HG02678 (cell line): Measurements from ENCODE around the gene KLHL29.

Experiments used
- ATAC-seq: cut with Tn5 transposase; IDR thresholded peaks from one replicate; pipeline ENCODE4 v1.9.1; 2021; ENCODE audit warnings: mild to moderate bottlenecking, moderate library complexity; ENCODE audit not compliant: unreplicated experiment

The KLHL29 gene

GRCh38 chr2:23622466-23622865 is 237.5 kb downstream of the KLHL29 start:
- ATAC-seq = no peak

GRCh38 chr2:23622966-23623675 is 238.1 kb downstream of the KLHL29 start:
- no peak for ATAC-seq

DNA sequence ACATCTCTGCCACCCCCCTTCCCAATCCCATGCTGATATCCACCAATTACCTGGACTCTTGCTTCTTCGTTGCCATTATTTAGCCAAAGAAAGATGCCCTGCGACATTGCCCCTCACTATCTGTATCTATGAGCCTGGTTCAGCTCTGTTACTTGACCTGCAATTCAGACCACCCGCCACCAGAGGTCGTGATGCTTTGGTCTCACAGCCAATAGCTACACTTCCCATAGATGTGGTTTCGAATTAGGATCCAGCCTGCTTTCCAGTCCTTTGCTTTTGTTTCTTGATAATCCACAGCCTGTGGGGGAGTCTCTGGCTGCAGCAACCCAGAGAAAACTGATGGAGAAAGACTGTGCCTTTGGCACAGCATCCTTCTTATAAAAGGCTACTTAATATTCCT is 239.4 kb downstream of the KLHL29 start:
- ATAC-seq = no peak

- ATAC-seq = no peak
Observed at GRCh38 chr2:23624915-23625314, 239.9 kb downstream of the KLHL29 start.

DNA sequence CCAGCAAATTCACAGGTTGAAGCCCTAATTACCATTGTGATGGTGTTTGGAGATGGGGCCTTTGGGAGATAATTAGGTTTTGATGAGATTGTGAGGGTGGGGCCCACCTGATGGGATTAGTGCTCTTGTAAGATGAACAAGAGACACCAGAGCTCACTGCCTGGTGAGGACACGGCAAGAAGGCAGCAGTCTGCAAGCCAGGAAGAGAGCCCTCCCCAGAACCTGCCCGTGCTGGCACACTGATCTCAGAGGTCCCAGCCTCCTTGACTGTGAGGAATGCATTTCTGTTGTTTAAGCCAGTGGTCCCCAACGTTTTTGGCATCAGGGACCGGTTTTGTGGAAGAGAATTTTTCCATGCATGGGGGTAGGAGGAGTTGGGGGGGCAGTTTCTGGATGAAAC is 240.7 kb downstream of the KLHL29 start:
- ATAC-seq = no peak

- ATAC-seq = no peak
Observed at GRCh38 chr2:23626701-23627230, 241.8 kb downstream of the KLHL29 start.

- no peak for ATAC-seq
Observed at GRCh38 chr2:23627236-23628009, 242.4 kb downstream of the KLHL29 start.

DNA sequence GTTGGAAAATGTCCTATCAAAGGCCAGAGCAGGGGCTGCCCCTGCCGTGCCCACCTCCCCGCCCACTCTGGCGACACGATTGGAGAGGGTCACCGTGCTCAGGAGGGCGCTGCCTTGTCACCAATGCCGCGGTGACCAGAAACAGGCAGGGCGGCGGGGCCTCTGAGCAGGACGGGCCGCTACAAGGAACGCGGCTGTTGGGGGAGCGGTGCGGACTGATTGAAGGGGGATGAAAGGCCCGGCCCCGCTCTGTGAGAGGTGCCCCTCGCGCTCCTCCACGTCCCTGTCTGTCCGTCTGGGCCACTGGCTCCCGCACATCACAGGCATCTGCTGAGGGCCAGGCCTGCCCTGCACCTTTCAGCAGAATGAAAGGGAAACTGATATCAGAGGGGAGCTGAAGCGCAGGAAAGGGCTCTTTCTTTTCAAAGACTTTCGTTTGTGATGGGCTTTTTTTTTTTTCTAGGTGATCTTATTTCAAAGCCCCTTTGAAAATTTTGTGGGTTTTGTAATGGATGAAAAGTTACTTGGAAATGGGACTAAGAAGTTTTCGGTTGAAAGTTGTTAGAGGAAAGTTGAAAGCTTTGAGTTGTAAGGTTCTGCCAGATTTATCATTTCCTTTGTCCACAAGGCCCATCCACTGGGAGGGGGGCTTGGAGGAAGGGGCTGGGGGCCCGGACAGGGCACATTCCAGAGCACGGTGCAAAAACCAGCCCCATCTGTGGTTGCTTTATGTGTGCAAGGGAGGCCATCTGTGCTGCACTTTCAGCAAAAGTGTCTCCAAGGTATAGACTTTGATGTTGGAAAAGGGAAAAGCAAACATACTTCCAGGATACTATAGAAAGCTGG is 244.2 kb downstream of the KLHL29 start:
- ATAC-seq = no peak

DNA sequence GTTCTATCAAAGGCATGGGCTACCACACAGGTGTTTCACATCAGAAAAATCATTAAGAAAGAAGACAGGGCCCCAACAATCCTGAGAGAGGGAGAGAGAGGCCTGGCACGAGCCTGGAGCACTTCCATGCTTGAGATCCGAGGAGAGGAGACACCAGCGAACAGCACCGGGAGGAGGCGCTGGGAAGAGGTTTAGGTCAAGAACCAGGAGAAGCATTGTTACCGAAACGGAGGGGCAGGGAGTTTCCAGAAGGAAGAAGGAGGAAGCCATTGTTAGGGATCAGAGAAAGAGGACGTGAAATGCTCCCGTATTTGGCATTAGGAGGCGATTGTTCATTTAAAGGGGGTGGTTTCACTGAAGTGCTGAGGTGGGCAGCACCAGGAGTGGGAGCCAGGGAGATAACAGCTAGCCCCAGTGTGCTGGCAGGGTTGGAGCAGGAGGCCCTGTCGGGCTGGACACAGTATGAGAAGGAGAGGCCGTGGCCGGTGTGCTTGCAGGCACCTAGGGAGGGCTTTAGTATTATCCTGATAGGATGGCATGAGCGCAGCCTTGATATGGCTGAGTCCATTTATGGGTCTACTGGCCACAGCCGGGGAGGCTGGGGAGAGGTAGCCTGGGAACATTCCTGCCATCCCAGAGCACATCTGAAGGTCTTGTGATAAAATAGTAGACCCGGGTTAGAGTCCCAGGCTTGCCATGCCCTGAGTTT is 244.9 kb downstream of the KLHL29 start:
- no peak for ATAC-seq

GRCh38 chr2:23630961-23631360 is 246.0 kb downstream of the KLHL29 start:
- no peak for ATAC-seq

GRCh38 chr2:23631389-23631788 is 246.4 kb downstream of the KLHL29 start:
- ATAC-seq = no peak

DNA sequence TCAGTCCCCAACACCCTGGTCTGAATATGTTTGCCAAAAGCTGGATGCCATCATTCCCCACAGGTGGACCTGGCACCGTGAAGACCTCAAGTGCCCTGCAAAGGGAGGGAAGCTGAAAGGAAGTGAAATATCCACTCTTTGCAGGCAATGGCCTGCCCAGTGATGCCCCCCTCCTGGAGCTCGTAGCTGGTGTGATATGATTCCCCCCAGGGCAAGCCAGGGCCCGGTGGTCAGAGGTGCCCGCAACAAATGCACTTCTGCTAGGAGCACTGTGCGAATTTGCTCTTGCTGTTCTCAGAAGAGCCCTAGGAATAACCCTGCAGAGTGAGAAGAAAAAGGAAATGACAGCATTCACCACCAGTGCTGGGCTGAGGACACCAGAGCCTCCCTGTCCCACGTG is 247.4 kb downstream of the KLHL29 start:
- no peak for ATAC-seq

- ATAC-seq = no peak
Observed at GRCh38 chr2:23632831-23633395, 247.9 kb downstream of the KLHL29 start.

DNA sequence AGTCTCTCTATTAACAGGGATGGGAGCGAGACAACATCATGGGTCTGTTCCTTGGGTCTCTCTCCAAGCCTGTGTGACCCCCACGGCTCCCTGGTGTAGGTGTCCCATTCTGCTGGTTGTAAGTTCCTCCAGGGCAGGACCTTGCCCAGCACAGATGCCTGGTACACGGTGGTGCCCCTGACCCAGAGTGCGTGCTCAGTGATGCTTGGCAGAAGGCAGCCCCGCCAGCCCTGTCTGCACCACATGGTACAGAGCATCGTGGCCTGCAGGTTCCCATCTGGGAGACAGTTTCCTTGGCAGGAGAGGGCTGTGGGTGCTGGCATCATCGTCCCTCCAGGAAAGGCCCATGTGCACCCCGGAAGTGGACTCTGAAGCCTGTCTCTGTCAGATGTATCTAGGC is 249.0 kb downstream of the KLHL29 start:
- no peak for ATAC-seq

GRCh38 chr2:23635442-23636340 is 250.7 kb downstream of the KLHL29 start:
- ATAC-seq = no peak

- no peak for ATAC-seq
Observed at GRCh38 chr2:23636426-23636825, 251.4 kb downstream of the KLHL29 start.

DNA sequence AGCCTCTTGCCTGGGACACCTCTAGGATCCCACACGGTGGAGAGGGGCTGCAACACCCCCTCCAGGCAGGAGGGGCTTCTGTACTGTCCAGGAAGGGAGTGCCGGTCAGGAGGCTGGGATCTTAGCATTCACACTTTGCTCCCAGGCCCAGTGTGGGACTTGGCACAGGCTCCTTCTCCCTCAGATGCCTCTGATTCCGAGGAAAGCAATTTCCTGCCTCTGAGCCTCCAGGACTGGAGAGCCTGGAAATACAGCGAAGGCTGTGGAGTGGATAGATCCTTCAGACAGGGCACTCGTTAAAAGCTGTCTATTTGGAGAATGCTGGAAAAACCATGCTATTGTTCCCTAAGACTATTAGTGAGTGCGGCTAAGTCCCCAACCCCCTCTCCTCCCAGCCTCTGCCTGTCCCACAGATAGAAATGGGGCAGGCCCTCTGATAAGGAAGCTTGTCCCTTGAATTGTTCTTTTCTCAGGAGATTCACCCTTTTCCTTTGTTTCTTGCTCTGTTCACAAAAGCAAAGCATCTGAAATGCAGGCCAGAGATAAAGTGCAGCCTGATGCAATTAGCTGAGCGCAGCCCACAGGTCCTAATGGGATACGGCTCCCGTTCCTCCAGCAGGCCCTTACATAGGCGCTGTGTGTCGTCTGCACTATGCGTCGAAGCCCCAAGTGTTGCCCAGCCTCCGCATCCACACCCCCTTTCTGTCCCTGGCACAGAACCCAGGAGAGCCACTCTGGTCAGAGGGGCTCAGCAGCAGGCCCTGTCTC is 252.2 kb downstream of the KLHL29 start:
- ATAC-seq = no peak

- ATAC-seq = no peak
Observed at GRCh38 chr2:23639406-23639982, 254.5 kb downstream of the KLHL29 start.
